Left forelimb (tissue), 1 donor: Measurements from ENCODE around the gene RET.
A peak's percentile ranks its signal among the peaks of the same experiment; 100 is the strongest.
"Not testable (repeated sequence)": the region's sequence is repeated elsewhere in the genome, so short reads cannot be mapped to it uniquely, and the experiment has no call there.

Experiments used
- DNase-seq: peaks from one replicate; pipeline ENCODE4 v3.0.0-alpha.2; 2018; ENCODE audit warnings: low spot score

RET gene

DNA sequence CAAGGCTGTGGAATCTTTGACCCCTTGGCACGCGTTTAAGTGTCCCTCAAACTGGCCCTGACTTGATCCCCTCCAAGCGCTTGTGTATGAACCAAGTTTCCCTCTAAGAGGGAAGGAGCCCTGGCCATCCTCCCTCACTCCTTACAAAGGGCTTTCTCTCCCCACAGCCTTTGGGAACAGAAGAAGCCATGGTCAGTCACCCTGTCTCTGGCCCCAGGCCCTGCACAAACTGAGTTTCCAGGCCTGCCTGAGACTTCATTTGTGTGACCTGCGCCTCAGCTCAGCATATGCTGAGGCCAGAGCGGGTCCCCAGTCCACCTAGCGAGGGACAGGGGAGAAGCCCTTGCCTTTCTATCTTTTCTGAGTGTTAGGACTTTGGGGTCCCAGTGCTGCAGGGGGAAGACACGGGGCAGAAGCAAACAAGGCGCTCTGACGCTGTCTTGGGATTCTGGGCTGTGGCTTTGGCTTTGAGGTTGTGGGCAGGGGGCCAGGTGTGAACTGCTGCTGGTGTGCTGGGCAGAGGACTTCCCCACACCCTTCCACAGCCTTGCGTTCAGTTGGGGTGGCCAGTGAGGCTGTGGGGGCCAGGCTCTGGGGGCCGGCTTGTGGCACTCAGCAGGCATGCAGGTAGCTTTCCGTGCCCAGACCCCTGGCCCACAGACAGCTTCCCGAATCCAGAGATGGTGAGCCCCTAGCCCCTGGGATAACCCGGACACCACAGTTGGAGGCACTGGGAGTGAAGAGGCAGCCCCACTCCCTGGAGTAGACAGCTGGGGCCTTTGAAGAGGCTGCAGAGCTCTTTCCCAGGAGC lies 1.5 kb downstream of the RET start:
- DNase-seq: no peak

DNA sequence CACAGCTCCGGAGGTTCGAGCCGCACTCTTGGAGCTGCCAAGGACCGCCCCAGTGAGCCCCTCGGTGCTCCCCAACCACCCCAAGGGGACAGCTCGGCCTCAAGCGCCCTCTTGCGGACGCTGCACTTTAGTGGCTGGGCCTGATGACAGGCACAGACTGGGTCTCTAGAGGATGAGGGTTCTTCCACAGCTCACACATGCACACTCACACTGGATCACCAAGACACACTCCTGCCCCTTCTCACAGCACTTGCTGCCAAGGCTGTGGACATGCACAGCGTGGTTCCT lies 2.1 kb downstream of the RET start:
- no peak for DNase-seq

DNA sequence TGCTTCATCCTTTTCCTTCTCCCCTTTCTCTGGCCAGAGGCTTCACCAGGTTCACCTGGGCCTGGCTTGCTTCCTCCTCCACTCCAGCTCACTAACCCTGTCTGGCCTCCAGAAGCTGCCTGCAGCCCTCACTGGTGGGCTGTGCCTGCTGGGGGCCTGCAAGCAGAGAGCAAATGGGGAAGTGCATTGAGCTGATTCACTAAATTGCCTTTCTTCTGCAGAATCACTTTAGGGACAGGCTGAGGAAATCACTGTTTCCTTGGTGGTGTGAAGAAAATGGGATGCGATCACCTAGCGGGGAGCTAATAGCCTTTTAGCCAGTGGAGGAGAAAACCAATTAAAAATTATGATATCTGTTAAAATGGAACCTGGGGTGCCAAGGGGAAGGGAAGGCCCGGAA lies 3.0 kb downstream of the RET start:
- no peak for DNase-seq

DNA sequence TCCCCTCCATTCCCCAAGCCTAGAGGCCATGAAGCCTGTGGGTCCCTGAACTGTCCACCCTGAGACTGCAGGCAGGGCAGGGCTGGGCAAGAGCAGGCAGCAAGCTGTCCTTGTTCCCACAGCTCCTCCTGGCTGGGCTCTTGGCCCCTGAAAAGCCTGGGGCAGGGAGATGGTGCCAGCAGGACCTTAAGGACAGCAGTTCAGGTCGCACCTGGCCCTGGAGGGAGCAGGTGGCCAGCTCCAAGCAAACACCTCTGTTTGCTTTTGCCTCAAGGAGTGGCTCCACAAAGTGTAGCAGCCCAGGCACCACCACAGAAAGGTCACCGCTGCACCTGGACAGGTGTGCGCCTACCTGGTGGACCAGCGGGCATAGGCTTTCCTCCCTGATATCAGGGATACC lies 5.2 kb downstream of the RET start:
- no peak for DNase-seq

DNA sequence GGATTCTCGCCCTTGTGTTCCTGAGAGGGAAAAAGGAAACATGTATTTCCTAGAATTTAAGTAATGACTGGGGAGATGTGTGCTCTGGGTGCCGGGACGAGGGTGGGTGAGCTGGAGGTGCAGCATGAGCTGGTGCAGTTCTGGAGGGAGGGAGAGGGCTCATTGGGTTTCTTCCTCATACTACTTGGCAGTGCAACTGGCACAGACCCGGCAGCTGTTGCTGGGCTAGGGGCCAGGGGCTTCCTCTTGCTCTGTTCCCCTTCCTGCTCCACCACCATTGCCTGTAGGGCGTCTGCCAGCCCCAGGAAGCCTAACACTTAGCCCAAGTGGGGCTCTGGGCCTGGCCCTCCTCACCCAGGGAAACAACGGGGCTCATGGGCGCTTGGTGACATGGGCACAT lies 5.9 kb downstream of the RET start:
- DNase-seq: no peak

DNA sequence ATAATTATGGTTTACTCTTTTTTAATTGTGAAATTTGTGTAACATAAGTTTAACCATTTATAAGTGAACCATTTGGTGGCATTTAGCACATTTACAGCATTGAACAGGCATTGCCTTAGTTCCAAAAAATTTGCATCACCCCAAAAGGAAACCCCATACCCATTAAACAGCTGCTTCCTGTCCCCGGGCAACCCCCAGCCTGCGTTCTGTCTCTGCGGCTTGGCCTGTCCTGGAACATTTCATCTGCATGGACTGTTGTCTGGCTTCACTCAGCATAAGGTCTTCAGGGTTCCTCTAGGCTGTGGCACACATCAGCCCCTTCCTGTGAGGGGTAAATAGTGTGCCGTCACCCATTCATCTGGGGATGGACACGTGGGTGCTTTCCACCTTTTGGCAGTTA lies 6.9 kb downstream of the RET start:
- no peak for DNase-seq

DNA sequence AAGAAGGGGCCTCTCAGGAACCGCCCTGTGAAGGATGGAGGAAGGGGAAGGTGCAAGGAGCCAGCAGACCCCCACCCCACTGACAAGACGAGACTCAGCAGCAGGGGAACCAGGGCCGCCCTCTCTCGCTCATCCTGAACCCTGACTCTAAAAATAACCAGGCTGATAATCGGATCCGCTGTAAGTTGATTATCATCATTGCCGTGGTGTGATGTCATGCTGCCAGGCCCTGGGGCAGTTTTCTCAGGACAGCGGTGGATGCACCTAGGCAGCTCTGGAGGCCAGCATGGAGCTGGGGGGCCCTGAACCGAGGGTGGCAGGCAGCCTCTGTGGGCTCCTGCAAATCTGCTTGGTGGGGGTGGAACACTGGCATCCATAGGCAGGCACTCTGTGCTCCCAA lies 7.9 kb downstream of the RET start:
- no peak for DNase-seq

DNA sequence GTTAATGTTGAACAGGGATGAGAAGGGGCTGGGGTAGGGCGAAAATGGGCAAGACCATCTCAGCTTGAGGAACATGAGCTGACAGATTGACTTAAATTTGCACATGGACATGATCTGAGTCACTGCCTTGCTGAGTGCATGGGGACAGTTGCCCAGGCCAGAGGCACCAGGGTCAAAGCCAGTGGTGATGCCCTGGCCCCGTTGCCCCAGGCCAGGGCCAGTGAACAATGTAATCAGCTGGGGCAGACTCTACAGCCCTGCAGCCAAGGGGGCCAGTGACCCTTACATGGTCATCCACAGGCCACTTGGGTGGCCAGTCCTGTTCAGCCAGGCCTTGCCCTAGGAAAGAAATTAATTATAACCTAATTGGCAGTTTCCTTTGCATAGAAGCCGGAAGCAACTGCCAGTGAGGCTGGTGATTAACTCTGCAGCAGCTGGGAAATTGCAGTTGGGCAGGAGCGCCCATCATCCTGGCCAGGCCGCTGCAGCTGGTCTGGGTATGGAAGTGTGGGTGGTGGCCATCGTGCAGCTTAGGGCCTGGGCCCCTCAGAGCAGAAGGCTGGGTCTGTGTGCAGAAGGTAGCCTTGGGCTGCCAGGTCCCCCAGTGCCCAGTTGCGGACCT lies 9.6 kb downstream of the RET start:
- no peak for DNase-seq

DNA sequence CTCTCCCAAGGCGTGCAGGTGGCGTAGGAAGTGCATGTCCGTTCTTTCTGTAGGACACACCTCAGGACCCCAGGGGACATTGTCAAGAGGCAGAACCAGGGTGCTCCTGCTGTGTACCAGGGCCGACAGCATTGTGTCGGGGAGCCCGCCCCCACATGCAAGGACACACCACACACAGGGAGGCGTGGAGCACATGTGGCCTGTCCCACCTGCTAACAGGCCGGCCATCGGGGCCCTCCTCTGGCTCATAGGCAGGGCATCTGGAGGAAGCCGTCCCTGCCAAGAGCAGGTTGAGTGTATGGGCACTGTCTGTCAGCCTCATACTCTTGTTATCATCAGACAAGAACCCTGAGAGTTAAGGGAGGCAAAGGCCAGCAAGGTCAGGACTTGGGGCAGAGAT lies 12.7 kb downstream of the RET start:
- no peak for DNase-seq

DNA sequence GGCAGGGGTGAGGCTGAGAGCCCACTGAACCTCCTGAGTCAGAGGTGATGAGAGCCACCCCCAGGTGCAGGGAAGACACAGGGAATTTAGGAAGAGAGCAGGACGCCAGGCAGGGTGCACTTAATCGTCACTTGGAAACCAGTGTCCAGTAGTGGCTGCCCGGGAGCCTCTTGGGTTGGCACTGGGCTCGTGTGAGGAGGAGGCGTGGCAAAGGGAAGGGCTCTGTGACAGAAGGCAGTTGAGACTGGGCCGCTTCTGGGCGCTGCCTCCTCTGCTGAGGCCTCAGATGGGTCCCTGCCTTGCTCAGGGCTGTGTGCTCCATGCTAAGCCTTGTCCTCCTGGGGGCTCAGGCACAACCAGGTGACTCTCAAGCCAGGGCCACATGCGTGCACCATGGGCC lies 13.3 kb downstream of the RET start:
- no peak for DNase-seq

DNA sequence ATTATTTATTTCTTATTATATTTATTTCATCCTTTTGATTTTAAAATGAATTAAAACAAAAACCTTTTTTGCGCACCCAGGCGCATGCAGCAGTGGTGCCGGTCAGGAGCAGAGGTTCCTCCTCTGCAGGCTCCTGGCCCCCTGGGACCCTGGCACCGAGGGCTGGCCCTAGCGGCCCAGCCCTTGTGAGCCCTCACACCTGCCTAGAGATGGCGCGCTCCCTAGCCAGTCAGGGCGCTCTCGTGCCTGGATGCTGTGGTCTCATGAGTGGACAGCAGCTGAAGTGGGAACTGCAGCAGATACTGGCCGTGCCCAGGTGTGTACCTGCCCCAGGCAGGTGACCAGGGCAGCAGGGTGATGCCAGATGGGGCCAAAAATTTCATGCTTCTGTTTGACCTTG lies 13.8 kb downstream of the RET start:
- DNase-seq: no peak

DNA sequence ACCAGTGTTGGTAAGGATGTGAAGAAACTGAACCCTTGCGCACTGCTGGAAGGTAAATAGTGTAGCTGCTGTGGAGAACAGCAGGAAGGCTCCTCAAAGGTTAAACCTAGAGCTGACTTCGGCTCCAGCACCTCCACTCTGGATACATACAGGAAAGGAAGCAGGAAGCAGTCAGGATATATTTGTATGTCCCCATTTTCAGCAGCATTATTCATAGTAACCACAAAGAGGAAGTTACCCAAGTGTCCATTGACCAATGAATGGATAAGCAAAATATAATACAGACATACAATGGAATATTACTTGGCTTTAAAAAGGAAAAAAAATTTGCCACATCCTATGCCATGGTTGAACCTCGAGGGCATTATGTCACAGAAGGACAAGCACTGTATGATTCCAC lies 15.0 kb downstream of the RET start:
- DNase-seq: no peak

DNA sequence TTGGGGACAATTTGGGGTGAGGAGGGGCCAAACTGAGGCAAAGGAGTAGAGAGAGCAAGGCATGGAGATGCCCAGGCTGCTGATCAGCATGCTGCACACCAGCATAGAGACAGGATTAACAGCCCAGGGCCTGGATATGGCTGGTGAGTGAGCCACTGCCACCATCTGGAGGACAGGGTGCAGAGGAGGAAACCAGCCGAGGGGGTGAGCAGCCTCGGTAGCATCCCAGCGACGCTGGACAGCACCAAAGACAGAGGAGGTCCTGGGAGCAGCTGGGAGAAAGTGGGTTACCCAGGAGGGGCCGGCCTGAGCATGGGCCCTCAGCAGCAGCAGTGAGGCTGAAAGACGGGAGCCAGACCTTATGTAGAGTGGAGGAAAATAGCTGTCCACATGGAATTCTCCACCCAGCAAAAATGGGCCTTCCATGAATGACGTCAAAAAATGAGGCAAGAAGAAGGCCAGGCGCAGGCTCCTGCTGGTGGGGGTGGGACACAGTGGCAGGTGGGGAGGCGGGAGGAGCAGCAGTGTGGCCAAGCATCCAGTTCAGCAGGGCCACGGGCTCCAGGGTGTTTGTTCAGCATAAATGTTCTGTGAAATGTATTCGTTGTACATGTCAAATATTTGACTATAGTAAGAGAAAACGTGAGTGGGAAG lies 16.7 kb downstream of the RET start:
- no peak for DNase-seq

DNA sequence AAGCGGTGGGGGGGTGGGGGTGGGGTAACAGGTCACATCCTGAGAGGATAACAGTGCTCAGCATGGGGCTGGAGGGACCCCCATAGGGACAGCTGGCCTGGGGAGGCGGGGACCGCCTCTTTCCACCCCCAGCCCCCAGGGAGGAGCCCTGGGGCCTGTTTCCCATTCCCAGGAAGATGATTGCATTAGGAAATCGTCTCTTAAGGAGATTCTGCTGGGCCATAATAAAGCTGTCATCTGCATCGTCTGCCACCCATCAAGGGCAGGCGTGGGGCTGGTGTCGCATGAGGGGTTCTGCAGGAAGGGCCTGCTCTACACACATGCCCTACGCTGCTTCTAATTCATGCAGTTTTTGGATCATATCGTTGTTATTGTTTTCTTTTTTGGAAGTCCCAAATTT lies 17.2 kb downstream of the RET start:
- no peak for DNase-seq

DNA sequence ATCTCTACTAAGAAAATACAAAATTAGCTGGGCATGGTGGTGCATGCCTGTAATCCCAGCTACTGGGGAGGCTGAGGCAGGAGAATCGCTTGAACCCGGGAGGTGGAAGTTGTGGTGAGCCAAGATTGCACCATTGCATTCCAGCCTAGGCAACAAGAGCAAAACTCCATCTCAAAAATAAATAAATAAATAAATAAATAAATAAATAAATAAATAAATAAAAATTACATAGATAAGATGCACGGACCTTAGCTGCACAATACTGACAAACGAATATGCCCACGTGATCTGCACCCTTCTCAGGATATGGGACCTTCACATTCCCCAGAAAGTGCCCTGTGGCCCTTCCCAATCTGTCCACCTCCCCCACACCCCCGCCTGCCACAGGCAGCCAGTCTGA lies 22.5 kb downstream of the RET start:
- not testable (repeated sequence) for DNase-seq

DNA sequence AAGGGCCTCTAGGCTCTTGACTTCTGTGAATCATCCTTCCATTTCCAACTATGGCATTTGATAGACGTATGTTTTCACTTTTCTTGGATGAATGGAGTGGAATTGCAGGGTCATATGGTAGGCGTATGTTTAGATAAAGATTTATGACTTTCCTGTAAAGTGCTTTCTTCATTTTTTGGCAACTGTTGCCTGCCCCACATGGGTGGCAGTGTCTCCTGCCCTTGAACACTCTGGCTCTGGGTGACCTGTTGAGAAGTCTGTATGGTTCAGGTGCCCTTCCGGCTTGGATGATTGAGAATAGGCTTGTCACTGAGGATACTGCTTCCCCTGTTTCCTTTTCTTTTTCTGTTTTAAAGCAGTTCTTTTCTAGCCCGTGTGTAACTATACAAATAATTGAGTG lies 23.1 kb downstream of the RET start:
- DNase-seq: no peak

DNA sequence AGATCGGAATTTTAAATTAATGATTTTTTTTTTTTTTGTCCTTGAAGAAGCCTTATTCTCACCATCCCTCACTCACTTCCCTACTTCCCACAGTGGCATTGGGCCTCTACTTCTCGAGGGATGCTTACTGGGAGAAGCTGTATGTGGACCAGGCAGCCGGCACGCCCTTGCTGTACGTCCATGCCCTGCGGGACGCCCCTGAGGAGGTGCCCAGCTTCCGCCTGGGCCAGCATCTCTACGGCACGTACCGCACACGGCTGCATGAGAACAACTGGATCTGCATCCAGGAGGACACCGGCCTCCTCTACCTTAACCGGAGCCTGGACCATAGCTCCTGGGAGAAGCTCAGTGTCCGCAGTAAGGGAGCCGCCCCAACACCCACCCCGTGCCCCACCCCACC lies 23.5 kb downstream of the RET start:
- DNase-seq: no peak

DNA sequence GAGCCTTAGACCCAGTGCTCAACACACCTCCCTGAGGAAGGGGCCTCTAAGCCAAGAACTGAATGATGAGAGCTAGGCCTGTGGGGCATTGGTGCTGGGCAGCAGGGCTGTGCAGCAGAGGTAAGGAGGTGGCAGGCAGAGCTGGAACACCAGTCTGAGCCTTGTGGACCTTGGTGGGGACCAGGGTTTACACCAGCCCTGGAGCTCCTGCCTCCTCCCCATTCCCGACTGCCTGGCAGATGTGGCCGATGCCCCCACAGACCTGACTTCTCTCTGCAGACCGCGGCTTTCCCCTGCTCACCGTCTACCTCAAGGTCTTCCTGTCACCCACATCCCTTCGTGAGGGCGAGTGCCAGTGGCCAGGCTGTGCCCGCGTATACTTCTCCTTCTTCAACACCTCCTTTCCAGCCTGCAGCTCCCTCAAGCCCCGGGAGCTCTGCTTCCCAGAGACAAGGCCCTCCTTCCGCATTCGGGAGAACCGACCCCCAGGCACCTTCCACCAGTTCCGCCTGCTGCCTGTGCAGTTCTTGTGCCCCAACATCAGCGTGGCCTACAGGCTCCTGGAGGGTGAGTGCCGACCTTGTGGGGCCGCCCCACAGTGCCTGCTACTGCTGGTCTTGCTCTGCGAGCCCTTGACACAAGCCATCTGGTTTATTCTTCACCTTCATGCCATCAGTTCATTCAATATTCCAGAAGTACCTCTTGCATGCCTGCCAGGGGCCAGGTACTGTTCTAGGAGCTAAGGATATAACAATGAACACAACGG lies 25.4 kb downstream of the RET start:
- DNase-seq: no peak

DNA sequence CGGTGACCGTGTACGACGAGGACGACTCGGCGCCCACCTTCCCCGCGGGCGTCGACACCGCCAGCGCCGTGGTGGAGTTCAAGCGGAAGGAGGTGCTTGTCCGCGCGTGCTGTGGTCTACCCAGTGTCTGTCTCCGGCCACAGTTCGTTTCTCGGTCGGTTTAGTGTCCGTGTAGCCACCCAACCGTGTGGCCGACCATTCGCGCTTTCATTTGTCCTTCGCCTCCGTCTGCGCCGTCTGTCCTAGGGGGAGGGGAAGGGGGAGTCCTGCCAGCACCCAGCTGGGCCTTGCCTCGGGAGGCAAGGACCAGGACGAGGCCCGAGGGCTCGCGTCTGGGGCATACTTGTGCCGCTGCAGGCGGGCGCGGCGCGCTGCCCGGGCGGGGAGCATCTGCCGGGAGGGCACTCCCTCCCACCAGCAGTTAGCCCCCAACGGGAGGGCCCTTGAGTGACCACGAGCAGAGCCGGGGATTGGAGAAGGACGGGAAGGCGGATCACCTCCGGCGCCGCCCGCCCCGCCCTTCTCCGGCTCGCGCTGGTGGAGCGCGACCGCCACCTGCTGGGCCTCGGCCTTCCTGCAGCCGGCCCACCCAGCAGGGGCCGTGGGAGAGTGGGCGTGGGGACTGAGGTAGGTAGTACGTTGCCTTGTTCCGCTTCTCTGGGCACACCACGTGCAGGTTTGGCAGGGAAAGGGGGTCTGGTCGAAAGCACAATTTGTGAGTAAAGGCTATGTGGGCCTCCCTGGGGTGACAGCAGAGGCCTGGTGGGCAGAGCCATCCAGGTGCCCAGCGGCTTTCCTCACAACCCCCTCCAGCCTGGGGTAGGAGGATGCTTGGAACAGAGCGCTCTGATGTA lies 28.5 kb downstream of the RET start:
- DNase-seq: peak; percentile 91

DNA sequence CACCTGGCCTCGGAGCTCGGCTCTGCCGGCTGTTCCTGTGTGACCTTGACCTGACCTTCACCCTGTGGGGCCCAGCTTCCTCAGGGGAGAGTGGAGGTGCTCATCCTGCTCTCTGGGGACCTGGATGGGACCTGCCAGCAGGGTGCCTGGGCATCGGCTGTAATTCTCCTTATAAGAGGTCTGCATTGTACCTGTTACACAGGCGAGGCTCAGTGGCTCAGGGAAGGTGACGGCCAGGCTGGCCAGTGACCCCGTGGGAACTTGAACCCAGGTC lies 29.0 kb downstream of the RET start:
- no peak for DNase-seq

DNA sequence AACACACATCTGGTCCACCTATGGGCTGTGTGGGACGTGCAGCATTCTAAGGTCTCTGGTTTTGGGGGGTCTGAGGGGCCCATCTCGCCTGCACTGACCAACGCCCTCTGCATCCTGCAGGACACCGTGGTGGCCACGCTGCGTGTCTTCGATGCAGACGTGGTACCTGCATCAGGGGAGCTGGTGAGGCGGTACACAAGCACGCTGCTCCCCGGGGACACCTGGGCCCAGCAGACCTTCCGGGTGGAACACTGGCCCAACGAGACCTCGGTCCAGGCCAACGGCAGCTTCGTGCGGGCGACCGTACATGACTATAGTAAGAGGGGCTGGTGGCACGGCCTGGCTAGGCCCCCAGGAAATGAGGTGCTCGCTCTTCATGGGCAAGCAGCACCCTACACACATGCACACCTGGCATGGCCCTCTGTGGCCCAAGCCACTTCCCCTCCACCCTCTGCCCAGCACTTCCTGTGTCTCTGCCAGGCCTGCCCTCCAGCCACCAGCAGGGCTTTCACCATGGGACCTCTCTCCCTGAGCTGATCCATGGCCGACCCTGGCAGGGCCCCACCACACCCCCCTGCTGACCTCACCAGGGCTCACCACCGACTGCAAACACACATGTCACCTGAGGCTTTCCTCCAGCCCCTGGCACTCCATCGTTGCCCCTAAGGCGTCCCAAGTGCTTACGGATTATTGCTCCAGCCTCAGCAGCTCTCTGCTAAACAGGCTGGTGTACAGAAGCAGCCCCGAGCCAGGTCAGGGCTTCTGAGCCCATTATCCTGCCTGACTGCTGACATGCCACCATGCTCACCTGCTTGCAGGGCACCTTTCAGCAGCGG lies 29.6 kb downstream of the RET start:
- no peak for DNase-seq
